ENCODE measurements around the gene EPB41L4B. TPM values are rescaled to one million over a fixed set of nuclear protein-coding genes. Genes with fewer than 3 reads are reported as not detected.
"Not testable (repeated sequence)": the region's sequence is repeated elsewhere in the genome, so short reads cannot be mapped to it uniquely, and the experiment has no call there.

Gene EPB41L4B
- total RNA-seq, 2 donors from 2014 or later = 0.27 to 1.1 TPM

DNA sequence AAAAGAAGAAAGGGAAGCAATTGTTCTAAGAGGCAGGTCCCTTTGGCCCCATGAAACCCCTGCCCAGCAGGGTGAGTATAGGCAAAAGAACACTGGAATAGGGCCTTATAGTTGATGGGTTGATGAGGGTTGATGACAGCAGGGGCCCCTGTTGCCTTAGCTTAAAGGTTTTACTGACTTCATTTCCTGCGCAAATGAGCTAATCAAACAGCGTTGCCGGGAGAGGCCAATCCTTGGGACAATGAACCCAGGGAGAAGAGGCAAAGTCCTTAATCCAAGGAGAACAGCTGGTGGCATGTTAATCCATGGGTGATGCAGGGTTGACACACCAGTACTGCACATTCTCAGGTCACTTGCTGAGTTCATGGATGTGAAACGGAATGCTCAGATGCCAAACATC lies 22.0 kb upstream of the EPB41L4B start:
- H3K36me3 ChIP-seq = no peaks in the 10 kb centered on the region
- H3K4me1 ChIP-seq (ENCODE audit: control insufficient read depth in 1 of 2, low read depth in 2 of 2) = no peaks in the 10 kb centered on the region
- ATAC-seq (ENCODE audit: insufficient number of reproducible peaks, low FRiP score, low read depth) (no peak), DNase-seq (ENCODE audit: low spot score) (no peak)
- no peak overlapping the region for H3K4me3 ChIP-seq
- no peaks in the 10 kb centered on the region for H3K9me3 ChIP-seq
- H3K27me3 ChIP-seq (replicated peaks; ENCODE audit: insufficient read depth) = no peaks in the 10 kb centered on the region
- no peak overlapping the region for H3K27ac ChIP-seq
- TF ChIP-seq, protein P1, sequence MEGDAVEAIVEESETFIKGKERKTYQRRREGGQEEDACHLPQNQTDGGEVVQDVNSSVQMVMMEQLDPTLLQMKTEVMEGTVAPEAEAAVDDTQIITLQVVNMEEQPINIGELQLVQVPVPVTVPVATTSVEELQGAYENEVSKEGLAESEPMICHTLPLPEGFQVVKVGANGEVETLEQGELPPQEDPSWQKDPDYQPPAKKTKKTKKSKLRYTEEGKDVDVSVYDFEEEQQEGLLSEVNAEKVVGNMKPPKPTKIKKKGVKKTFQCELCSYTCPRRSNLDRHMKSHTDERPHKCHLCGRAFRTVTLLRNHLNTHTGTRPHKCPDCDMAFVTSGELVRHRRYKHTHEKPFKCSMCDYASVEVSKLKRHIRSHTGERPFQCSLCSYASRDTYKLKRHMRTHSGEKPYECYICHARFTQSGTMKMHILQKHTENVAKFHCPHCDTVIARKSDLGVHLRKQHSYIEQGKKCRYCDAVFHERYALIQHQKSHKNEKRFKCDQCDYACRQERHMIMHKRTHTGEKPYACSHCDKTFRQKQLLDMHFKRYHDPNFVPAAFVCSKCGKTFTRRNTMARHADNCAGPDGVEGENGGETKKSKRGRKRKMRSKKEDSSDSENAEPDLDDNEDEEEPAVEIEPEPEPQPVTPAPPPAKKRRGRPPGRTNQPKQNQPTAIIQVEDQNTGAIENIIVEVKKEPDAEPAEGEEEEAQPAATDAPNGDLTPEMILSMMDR (IDR thresholded peaks at IDR 0.05) = no peak

DNA sequence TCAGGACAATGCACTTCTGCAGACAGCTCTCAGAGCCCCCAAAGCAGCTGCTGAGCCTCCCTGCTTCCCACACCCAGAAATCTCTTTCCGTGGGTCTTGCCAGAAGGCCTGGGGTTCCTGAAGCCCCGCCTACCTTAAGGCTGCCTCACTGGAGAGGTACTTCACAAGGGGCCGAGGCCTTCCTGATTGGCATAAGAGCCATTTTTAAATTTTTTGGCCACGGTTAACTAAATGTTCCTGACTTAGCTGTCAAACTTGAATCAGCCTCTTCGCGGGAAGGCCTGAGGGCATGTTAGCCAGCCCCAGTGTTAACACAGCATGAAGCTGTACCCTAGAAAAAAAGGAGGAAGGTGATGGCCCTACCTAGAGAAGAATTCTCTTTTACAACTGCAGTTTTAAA lies 20.7 kb upstream of the EPB41L4B start:
- Histone ChIP-seq H3K4me3 (no peak overlapping the region), H3K4me1 (ENCODE audit: control insufficient read depth in 1 of 2, low read depth in 2 of 2) (no peaks in the 10 kb centered on the region), H3K27ac (no peak overlapping the region), H3K27me3 (replicated peaks; ENCODE audit: insufficient read depth) (no peaks in the 10 kb centered on the region), H3K9me3 (no peaks in the 10 kb centered on the region), H3K36me3 (no peaks in the 10 kb centered on the region)
- DNase-seq (ENCODE audit: low spot score) (no peak), ATAC-seq (ENCODE audit: insufficient number of reproducible peaks, low FRiP score, low read depth) (no peak)
- TF ChIP-seq, protein P1 (IDR thresholded peaks at IDR 0.05) = no peak

DNA sequence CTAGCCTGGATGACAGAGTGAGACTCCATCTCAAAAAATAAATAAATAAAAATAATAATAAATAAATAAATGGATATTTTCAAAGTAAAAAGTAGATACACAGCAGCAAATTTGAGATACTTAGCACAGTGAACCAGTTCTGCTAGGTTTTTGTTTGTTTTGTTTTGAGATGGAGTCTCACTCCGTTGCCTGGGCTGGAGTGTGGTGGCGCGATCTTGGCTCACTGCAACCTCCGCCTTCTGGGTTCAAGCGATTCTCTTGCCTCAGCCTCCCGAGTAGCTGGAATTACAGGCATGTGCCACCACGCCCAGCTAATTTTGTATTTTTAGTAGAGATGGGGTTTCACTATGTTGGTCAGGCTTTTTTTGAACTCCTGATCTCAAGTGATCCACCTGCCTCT lies 20.1 kb upstream of the EPB41L4B start:
- not testable (repeated sequence) for DNase-seq (ENCODE audit: low spot score); H3K4me1 ChIP-seq (ENCODE audit: control insufficient read depth in 1 of 2, low read depth in 2 of 2); H3K9me3 ChIP-seq; H3K27me3 ChIP-seq (replicated peaks; ENCODE audit: insufficient read depth); H3K36me3 ChIP-seq; H3K27ac ChIP-seq; ATAC-seq (ENCODE audit: insufficient number of reproducible peaks, low FRiP score, low read depth); H3K4me3 ChIP-seq

GRCh38 chr9:109336409-109336808 lies 15.6 kb upstream of the EPB41L4B start:
- DNase-seq (ENCODE audit: low spot score) (no peak), ATAC-seq (ENCODE audit: insufficient number of reproducible peaks, low FRiP score, low read depth) (no peak)
- TF ChIP-seq, protein P1 (IDR thresholded peaks at IDR 0.05) = no peak
- Histone ChIP-seq H3K4me3 (no peak overlapping the region), H3K36me3 (no peaks in the 10 kb centered on the region), H3K27me3 (replicated peaks; ENCODE audit: insufficient read depth) (no peaks in the 10 kb centered on the region), H3K4me1 (ENCODE audit: control insufficient read depth in 1 of 2, low read depth in 2 of 2) (peaks cover 0 to 5% of the 10 kb centered on the region in 2 donors), H3K27ac (no peak overlapping the region), H3K9me3 (no peaks in the 10 kb centered on the region)

DNA sequence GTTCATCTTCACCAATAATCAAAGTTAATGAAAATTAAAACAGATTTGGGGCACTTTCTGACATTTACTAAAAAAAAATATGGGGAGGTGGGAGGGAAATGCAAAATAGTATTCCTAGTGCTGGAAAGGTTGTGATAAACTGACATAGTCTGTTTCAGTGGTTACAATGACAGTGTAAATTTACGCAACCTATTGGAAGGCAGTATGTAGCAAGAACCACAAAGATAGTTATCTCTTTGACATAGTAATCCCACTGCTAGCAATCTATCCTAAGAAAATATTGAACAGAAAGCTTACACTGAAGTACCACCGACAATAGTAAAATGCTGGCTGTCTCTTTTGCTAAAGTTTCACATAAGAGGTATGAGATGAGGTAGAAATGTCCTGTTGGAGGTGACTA lies 15.1 kb upstream of the EPB41L4B start:
- Histone ChIP-seq H3K9me3 (no peaks in the 10 kb centered on the region), H3K4me1 (ENCODE audit: control insufficient read depth in 1 of 2, low read depth in 2 of 2) (peaks cover 0 to 10% of the 10 kb centered on the region in 2 donors), H3K27me3 (replicated peaks; ENCODE audit: insufficient read depth) (no peaks in the 10 kb centered on the region), H3K36me3 (no peaks in the 10 kb centered on the region), H3K4me3 (no peak overlapping the region), H3K27ac (no peak overlapping the region)
- ATAC-seq (ENCODE audit: insufficient number of reproducible peaks, low FRiP score, low read depth) = no peak
- no peak for DNase-seq (ENCODE audit: low spot score)
- TF ChIP-seq, protein P1 (IDR thresholded peaks at IDR 0.05) = no peak

DNA sequence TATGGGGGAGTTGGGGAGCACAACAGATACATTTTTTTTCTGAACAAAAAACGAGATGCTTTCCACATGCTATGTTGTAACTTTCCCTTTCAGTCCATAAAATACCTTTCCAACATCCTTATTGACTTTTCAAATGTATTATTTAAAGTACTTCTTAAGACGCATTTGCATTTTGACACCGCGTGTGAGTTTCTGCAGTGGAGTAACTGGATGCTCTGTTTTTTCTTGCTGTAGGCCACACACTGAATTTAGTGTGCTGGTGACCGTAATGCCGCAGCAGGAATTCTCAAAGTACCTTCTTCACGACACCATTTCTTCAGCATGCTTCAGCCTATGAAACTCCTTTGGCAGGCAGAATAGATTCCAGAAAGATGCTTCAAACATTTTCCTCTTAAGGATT lies 14.3 kb upstream of the EPB41L4B start:
- H3K9me3 ChIP-seq = no peaks in the 10 kb centered on the region
- TF ChIP-seq, protein P1 (IDR thresholded peaks at IDR 0.05) = no peak
- DNase-seq (ENCODE audit: low spot score) (no peak), ATAC-seq (ENCODE audit: insufficient number of reproducible peaks, low FRiP score, low read depth) (no peak)
- no peak overlapping the region for H3K4me3 ChIP-seq
- no peaks in the 10 kb centered on the region for H3K36me3 ChIP-seq
- H3K4me1 ChIP-seq (ENCODE audit: control insufficient read depth in 1 of 2, low read depth in 2 of 2) = peaks cover 0 to 15% of the 10 kb centered on the region in 2 donors
- no peaks in the 10 kb centered on the region for H3K27me3 ChIP-seq (replicated peaks; ENCODE audit: insufficient read depth)
- H3K27ac ChIP-seq = no peak overlapping the region

All from thoracic aorta (tissue), 2 donors.